SJCRH30 (cell line): ENCODE data around the gene SIX2. TPM values are rescaled to one million over a fixed set of nuclear protein-coding genes. Genes with fewer than 3 reads are reported as not detected.

ENCODE experiments used
- total RNA-seq: library from RNA; depleted of rRNA; stranded (reverse); fragments of >200 nt; shearing (Covaris generic); gene quantifications from 2 replicates; pipeline ENCODE4 v1.2.3, GENCODE V29; 2014; rRNA removed

The SIX2 gene
- total RNA-seq, 1 experiment from 2014 or later = 51.9 TPM

Other genes starting within 250 kb of the SIX2 start
- 1.8 and 2.0 TPM in 2 replicates for gene SIX3, start 67.8 kb downstream of the SIX2 start, total RNA-seq